Lower lobe of right lung (tissue), 2 donors: ENCODE data around the gene RGS7. TPM values are rescaled to one million over a fixed set of nuclear protein-coding genes. Genes with fewer than 3 reads are reported as not detected.

Experiments used
- ATAC-seq, 2 donors: fragments of 200-7000 bp; cut with Tn5 transposase; one replicate each; pipeline ENCODE4 v1.9.1; 2020 to 2022; ENCODE audit warnings: mild to moderate bottlenecking in 2 of 2, moderate library complexity in 2 of 2
- DNase-seq: peaks from one replicate; pipeline ENCODE4 v3.0.0-alpha.2; 2020
- H3K27ac ChIP-seq: fragments of 200-600 bp; one replicate; pipeline ENCODE4 v1.8.0; 2022
- H3K27me3 ChIP-seq: fragments of 200-600 bp; one replicate; pipeline ENCODE4 v1.8.0; 2022; ENCODE audit warnings: low read depth
- H3K36me3 ChIP-seq: fragments of 200-600 bp; one replicate; pipeline ENCODE4 v1.8.0; 2022; ENCODE audit warnings: mild to moderate bottlenecking
- H3K4me1 ChIP-seq: fragments of 200-600 bp; one replicate; pipeline ENCODE4 v1.8.0; 2022
- H3K4me3 ChIP-seq: fragments of 200-600 bp; one replicate; pipeline ENCODE4 v1.8.0; 2022; ENCODE audit warnings: mild to moderate bottlenecking
- H3K9me3 ChIP-seq: fragments of 200-600 bp; one replicate; pipeline ENCODE4 v1.8.0; 2022
- CTCF ChIP-seq: fragments of 200-600 bp; IDR thresholded peaks from one replicate; pipeline ENCODE4 v1.8.0; 2022; ENCODE audit warnings: antibody characterized with exemption, mild to moderate bottlenecking
- intact Hi-C: fragments of 100-400 bp; cut with DNase I; formaldehyde crosslinking; loops from one replicate; pipeline ENCODE4 v1.11.0; 2022
- total RNA-seq: library from RNA; stranded (reverse); fragmentation: NEBNext Ultra II Directional; extraction: Animal tissue kit (Norgen Biotek cat#: 25700); gene quantifications from one replicate; pipeline ENCODE4 v1.2.1, GENCODE V29; 2021
- donor health status: DM: no; HTN: yes; CAD: no; lungs with severe emphysema.

The RGS7 gene
- total RNA-seq, 1 donor from 2014 or later, result 0.21 TPM

DNA sequence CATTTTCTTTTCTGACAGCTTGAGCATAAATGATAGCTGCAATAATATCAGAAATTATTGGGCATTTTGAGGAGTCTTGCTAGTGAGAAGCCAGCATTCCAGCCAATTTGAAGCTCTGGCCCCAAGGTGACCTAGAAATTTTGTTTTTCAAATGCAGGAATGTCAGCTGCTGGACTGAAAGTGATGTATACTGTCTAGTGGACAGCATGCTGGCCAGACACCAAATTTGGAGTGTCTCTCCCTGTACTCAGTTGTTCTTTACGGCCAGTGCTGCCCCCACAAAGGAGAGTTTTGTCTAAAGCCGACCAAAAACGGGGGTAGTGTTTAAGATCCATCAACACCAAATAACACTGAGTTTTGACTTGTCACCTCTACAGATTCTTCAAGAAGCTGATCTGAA is 5.2 kb downstream of the RGS7 start:
- Histone ChIP-seq H3K27ac (no peak overlapping the region), H3K36me3 (no peaks in the 10 kb centered on the region), H3K4me3 (no peak overlapping the region), H3K27me3 (peaks cover 22% of the 10 kb centered on the region), H3K4me1 (no peaks in the 10 kb centered on the region), H3K9me3 (no peaks in the 10 kb centered on the region)
- no peak for DNase-seq
- intact Hi-C loops, result no loop called here
- no peak for ATAC-seq
- no peak for TF ChIP-seq CTCF

DNA sequence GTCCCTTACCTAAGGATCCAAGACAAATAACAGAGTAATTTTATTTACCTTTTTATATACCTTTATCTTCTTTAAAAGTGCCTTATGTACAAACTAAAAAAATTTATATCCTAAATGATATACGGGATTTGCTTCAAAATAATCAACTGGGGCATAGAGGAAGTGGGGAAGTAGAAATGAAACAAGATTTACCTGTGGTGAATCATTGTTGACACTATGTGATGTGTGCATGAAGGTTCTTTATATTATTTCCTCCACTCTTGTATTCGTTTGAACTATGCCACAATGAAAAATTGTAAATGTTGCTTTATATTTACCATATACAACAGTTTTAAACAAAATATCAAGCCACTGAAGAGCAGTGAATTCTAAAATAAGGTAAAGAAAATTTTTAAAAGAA is 13.0 kb downstream of the RGS7 start:
- Histone ChIP-seq H3K36me3 (no peaks in the 10 kb centered on the region), H3K27ac (no peak overlapping the region), H3K9me3 (no peaks in the 10 kb centered on the region), H3K27me3 (no peaks in the 10 kb centered on the region), H3K4me1 (no peaks in the 10 kb centered on the region), H3K4me3 (no peak overlapping the region)
- no peak for ATAC-seq
- intact Hi-C loops, result no loop called here
- no peak for TF ChIP-seq CTCF
- DNase-seq, result no peak

- H3K27me3 ChIP-seq, result no peaks in the 10 kb centered on the region
- intact Hi-C loops, result no loop called here
- no peak for ATAC-seq
Measured at GRCh38 chr1:241336335-241336734, 20.7 kb downstream of the RGS7 start.

GRCh38 chr1:241332987-241333386 is 24.0 kb downstream of the RGS7 start:
- TF ChIP-seq CTCF, result no peak
- ATAC-seq, result no peak
- intact Hi-C loops, result no loop called here

More at GRCh38 chr1:241336335-241336734, 20.7 kb downstream of the RGS7 start:
- no peak for TF ChIP-seq CTCF
- Histone ChIP-seq H3K4me3 (no peak overlapping the region), H3K4me1 (no peaks in the 10 kb centered on the region), H3K36me3 (no peaks in the 10 kb centered on the region), H3K9me3 (no peaks in the 10 kb centered on the region), H3K27ac (no peak overlapping the region)
- no peak for DNase-seq

GRCh38 chr1:241332037-241332409 is 25.0 kb downstream of the RGS7 start:
- H3K4me3 ChIP-seq, result no peak overlapping the region

More at GRCh38 chr1:241332987-241333386, 24.0 kb downstream of the RGS7 start:
- H3K4me3 ChIP-seq, result no peak overlapping the region
- DNase-seq, result no peak
- H3K4me1 ChIP-seq, result no peaks in the 10 kb centered on the region
- H3K27ac ChIP-seq, result no peak overlapping the region
- no peaks in the 10 kb centered on the region for H3K9me3 ChIP-seq
- no peaks in the 10 kb centered on the region for H3K27me3 ChIP-seq
- H3K36me3 ChIP-seq, result no peaks in the 10 kb centered on the region

More at GRCh38 chr1:241332037-241332409, 25.0 kb downstream of the RGS7 start:
- DNase-seq (no peak), ATAC-seq (no peak)
- no peaks in the 10 kb centered on the region for H3K4me1 ChIP-seq
- no peaks in the 10 kb centered on the region for H3K36me3 ChIP-seq
- intact Hi-C loops, result no loop called here
- no peaks in the 10 kb centered on the region for H3K27me3 ChIP-seq
- no peak overlapping the region for H3K27ac ChIP-seq
- no peak for TF ChIP-seq CTCF
- H3K9me3 ChIP-seq, result no peaks in the 10 kb centered on the region
